Activated gamma-delta T cell (primary cell): ENCODE results near the gene GOLGA6L2.
"Not testable (repeated sequence)": the region's sequence is repeated elsewhere in the genome, so short reads cannot be mapped to it uniquely, and the experiment has no call there.

Source experiments
- DNase-seq: peaks from one replicate; lab custom pipeline; 2025; lab: John Stamatoyannopoulos, UW
- total RNA-seq, 2 donors: gene quantifications; one replicate each; lab custom pipeline; 2026; lab: John Stamatoyannopoulos, UW

The GOLGA6L2 gene, protein sequence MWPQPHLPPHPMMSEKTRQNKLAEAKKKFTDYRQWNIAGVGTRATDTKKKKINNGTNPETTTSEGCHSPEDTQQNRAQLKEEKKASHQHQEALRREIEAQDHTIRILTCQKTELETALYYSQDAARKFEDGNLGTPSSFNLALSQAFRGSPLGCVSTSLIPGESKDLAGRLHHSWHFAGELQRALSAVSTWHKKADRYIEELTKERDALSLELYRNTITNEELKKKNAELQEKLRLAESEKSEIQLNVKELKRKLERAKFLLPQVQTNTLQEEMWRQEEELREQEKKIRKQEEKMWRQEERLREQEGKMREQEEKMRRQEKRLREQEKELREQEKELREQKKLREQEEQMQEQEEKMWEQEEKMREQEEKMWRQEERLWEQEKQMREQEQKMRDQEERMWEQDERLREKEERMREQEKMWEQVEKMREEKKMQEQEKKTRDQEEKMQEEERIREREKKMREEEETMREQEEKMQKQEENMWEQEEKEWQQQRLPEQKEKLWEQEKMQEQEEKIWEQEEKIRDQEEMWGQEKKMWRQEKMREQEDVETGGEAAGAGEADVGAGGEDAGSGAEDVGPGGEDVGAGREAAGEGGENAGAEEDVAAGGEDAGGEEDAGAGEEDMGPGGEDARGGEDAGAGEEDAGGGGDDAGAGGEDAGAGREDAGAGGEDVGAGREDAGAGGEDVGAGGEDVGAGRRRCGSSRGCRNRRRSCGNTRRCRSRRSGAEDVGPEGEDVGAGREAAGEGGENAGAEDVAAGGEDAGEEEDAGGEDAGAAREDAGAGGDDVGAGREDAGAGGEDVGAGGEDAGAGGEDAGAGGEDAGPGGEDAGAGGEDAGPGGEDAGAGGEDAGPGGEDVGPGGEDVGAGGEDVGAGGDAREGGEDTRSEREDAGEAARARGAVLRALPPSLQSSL
- total RNA-seq, result 0.04 to 0.05 reads per million in 2 donors

DNA sequence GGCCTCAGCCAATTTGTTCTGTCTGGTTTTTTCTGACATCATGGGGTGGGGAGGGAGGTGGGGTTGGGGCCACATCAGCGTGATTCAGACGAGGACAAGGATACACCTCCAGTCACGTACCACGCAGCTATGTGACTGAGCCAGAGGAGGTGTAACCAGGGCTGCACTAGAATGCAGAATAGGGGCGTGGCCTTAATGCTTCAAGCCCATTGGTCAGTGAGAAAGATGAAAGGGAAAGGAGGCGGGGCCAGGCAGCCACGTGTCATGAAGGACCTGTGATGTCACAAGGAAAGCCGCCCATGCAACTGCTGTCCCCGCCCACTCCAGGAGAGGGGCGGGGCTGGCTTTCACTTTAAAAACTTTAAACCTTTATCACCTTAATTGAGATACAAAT, at the start of gene GOLGA6L2:
Gene GOLGA6L2, minus strand, starts transcription at position 137 of the 394 bp plus-strand sequence. Its CDS starts 62 bp downstream, at position 75.
- DNase-seq, result no peak

DNA sequence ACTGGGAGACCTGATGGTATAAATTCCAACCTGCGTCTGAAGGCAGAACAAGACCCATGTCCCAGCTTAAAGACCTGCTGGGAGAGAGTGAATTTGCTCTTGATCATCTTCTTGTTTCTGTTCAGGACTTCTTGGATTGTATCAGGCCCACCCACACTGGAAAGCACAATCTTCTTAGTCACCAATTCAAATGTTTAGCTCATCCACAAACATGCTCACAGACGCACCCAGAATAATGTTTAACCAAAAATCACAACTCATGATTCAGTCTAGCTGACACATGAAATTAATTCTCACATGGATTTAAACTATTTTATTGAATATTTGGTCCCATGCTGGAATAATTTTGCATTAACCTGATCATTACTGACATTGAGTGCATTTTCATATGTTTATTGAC, 37.8 kb upstream of the GOLGA6L2 start:
- no peak for DNase-seq

DNA sequence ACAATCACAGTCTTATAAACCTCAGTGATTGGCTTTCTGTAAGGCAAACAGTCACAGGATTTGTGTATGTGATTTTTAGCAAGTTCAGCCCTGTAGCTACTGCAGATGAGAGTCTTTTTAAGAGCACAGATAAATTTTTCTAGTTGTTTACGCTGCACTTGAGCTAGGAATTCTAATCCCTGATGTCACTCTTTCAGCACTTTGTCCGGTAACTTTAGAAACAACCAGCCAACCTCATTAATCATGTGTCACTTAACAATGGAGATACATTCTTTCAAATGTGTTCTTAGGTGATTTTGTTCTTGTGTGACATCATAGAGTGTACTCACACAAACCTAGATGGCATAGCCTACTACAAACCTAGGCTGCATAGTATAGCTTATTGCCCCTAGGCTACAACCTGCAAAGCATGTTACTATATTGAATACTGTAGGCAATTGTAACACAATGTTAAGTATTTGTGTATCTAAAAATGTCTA, 36.8 kb upstream of the GOLGA6L2 start:
- no peak for DNase-seq

DNA sequence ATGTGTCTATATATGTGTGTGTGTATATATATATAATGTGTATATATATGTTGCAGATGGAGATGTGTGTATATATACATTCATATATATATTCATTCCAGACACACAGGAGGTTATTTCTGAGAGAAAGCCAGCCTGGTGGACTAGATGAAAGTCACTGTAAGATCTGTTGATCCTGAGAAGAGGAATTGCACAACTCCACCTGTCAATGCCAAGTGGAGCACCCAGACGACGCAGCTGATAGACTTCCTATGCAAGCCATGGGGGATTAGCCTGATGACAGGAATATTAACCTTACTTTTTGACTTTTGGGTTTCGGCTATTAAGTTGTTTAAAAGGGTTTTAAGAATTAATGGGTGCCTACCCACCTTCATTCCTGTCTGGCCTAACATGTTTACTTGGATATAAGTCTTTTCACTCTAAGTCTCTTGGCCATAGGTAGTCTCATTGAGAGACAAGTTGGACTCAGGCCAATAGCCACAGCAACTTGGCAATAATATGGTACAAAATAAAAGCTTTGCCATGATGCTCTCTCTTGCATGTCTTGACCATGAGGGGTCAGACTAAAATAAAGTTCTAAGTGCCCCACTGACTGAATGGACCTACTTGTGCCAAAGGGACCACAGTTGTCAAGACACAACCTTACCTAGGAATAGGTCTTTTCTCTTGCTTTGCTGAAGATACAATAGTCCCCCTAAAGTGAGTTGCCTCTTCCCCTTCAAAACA, 35.9 kb upstream of the GOLGA6L2 start:
- no peak for DNase-seq

DNA sequence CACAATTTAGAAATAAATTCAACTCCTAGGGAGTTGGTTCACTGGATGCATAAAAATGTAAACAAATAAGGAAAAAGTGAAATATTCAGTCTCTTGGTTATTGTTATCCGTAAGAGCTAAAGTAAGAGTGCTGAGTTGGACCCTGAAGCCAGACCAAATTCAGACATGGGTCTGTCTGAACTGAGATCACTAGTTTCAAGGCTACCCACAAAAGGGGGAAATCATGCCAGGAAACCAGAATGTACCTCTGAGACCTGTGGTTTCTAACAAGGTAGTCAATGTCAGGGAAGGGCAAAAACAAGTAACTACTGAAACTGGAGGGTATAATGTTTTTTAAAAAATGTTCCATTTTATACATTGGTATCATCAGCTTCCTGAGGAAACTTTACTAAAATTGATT, 35.2 kb upstream of the GOLGA6L2 start:
- DNase-seq, result no peak

DNA sequence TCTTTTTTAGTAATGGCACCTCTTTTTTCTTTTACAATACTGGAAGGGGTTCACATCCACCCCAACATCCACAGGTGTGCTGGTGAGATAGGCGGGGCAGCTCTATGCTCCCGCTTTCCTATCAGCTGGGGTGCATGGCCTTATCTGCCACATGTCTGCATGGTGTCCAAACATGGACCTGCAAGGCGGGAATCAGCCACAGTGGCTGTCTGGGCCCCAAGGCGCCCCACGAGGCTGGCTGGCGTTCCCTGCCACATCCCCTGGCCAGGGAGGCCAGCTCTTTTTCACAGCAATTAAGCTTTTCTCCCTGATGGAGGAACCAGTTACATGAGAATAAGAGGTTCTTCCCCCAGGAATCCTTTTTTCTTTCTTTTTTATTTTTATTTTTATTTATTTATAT, 30.9 kb upstream of the GOLGA6L2 start:
- DNase-seq, result no peak

DNA sequence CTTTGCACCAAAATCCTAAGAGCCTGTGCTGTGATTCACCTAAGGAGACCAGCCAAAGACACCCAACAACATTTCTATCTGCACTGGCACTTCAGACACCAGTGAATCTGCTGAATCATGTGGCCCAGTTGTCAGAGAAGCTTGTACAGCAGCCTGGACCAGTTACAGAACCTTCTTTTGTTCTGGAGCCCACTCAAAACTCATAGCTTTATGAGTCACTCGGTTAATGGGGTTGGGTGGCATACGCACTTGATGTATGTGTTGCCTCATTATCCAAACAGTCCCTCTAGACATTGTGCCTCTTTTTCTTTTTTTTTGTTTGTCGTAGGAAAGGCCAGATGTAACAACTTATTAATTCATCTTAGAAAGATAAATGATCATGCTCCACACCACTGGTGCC, 25.6 kb upstream of the GOLGA6L2 start:
- DNase-seq, result no peak

DNA sequence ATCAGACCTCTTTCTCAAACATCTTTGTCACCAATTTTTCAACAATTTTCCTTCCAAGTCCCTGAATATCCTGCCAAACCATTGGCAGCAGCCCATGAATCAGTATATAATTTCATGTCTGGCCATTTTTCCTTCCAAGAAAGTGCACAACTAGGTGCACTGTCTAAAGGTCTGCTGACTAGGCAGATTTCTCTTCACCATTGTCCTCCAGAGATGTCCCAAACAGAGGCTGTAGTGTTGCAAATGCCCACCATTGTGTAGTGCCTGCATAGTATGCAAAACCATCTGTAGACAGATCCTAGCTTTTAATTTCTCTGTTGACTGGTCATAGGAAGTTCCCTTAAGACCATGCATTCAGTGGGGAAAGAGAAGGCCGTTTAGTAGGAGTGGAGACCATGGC, 25.0 kb upstream of the GOLGA6L2 start:
- no peak for DNase-seq

DNA sequence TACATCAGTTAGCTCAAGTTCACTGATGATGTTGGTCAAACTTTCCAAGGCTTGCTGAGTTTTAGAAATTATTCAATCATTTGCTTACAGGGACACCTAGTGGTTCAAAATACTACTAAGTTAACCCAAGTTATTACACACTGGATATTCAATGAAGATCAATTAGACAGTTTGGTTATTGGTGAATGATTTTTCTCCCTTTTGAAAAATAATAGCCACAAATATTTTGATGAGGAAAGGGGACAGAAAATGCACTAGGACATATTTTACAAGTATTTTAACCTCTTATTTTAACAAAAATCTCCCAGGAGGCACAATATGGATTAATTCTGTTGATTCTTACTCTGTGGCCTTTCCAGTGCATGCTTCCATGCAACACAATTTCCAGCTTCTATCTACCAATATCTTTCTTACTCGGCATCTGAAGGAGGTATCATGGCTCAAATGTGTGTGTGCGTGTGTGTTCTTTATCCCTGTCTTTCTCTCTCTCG, 20.1 kb upstream of the GOLGA6L2 start:
- DNase-seq, result no peak

DNA sequence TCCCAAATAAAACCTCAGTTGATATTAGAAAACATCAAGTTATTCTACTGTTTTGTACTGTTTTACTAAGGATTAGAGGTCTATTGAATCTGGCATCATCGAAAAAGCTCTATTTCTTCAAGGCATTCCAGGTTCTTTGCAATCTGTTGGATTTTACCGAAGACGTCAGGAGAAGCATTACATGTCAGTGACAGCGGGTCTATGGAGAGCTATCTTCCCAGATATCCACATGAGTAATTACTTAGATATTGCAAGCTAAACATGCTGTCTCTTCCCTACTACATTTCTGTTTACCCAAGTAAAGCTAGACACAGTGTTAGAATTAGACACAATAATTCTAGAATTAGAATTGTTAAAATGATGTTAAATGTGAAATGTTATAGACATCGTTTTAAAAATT, 10.8 kb upstream of the GOLGA6L2 start:
- no peak for DNase-seq

DNA sequence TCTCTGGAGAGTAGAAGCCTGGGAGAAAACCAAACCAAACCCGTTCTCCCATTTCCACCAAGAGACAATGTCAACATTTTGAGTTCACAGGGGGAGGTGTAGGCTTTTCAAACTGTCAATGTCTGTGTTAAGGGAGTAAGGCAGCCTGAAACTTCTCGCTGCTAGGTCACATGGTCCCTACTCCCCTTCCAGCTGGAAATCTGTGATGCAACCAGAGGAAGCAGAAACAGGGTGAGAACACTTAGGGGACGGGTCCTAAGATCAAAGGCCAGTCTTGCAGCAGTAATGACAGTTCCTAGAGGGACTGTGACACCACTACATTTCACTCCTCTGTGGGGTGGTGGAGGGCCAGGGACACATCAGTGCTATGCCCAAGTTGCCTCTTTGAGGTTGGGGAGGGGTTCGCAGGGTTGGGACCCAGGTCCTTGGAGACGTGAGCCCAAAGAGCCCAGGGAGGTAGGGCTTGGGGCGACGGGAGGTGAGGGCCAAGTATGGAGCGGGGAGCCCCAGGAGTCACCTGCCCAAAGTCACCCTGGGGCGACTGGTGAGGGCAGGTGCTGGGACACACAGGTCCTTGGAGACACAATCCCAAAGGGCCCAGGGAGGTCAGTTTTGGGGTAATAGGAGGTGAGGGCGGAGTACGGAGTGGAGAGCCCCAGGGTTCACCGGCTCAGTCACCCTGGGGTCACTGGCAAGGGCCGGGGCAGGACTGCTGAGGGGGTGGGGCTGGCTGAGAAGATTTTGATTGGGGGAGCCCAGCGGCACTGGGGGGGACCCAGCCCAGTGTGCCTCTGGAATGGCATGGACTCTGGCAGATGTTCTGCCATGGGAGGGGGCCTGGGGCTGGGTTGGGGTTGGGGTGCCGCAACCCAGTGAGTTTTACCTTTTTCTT, 582 bp downstream of the GOLGA6L2 start:
- DNase-seq, result no peak

DNA sequence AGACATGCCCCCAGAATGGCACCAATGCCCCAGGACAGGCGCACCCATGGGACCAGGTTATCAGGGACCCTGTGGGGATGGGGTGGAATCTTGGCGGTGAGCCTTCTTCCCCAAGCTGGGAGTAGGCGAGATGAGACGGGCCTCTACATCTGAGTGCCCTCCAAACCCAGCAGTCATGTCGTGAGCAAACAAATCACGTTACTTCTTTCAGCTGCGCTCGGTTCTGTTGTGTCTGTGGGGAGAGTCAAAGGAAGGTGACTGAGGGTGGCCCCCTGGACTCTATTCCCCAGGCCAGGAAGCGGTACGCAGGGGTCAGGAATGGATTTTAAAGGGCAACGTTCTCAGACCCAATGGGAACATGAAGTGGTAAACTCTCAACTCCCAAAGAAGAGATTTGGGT, 2.8 kb downstream of the GOLGA6L2 start:
- DNase-seq, result no peak

DNA sequence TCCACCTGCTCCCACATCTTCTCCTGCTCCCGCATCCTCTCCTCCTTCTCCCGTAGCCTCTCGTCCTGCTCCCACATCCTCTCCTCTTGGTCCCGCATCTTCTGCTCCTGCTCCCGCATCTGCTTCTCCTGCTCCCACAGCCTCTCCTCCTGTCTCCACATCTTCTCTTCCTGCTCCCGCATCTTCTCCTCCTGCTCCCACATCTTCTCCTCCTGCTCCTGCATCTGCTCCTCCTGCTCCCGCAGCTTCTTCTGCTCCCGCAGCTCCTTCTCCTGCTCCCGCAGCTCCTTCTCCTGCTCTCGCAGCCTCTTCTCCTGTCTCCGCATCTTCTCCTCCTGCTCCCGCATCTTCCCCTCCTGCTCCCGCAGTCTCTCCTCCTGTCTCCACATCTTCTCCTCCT, 5.8 kb downstream of the GOLGA6L2 start:
- DNase-seq, result no peak

DNA sequence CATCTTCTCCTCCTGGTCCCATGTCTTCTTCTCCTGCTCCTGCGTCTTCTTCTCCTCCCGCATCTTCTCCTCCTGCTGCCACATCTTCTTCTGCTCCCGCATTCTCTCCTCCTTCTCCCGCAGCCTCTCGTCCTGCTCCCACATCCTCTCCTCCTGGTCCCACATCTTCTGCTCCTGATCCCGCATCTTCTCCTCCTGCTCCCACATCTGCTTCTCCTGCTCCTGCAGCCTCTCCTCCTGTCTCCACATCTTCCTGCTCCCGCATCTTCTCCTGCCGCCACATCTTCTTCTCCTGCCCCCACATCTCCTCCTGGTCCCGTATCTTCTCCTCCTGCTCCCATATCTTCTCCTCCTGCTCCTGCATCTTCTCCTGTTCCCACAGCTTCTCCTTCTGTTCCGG, 6.4 kb downstream of the GOLGA6L2 start:
- no peak for DNase-seq

DNA sequence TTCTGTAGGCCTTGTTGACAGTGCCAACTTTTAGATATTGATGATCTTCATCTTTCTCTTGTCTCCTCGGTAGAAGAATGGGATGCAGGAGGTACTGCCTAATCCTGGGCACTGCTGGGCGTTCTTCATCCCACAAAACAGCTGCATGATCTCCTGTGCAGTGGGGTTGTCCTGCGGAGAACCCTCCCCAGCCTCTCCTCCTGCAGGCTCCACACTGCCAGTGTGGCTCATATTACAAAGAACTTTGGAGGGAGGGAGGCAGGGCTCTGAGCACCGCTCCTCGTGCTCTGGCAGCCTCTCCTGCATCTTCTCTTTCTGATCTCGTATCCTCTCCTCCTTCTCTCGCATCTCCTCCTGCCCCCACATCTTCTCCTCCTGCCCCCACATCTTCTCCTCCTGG, 7.5 kb downstream of the GOLGA6L2 start:
- no peak for DNase-seq

DNA sequence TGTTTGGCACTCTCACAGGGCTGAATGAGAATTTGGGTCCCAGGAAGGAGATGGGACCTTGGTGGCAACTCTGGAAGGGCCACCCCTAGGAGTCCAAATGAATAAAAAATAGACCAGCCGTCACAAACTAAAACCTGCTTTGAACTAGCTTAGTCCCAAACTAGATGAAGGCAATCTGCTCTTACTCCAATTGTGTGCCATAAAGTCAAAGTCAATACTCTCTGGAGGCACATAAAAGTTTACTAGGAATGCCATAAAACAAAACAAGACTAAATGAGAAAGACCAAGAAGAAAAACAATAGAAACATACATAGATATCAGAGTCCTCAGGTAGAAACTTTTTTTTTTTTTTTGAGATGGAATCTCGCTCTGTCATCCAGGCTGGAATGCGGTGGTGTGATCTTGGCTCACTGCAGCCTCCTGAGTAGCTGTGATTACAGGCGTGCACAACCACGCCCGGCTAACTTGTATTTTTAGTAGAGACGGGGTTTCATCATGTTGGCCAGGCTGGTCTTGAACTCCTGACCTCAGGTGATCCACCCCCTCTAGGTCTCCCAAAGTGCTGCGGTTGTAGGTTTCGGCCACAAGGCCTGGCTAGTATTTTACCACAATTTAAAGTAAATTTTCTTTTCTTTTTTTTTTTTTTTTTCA, 8.1 kb downstream of the GOLGA6L2 start:
- DNase-seq, result no peak

DNA sequence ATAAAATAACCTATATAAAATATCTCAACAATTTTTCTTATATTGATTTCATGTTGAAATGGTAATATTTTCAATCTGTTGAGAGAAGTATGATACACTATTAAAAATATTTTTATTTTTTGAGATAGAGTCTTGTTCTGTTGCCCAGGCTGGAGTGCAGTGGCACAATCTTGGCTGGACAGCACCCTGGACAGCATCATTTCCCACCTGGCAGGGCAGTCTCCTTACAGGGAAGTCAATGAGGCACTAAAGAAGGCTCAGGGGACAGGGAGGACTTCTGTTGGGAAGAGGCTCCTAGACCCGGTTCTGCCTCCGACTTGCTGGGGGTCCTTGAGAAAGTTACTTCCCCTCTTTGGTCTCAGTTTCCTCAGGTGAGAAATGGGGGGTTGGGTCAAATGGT, 9.4 kb downstream of the GOLGA6L2 start:
- no peak for DNase-seq

DNA sequence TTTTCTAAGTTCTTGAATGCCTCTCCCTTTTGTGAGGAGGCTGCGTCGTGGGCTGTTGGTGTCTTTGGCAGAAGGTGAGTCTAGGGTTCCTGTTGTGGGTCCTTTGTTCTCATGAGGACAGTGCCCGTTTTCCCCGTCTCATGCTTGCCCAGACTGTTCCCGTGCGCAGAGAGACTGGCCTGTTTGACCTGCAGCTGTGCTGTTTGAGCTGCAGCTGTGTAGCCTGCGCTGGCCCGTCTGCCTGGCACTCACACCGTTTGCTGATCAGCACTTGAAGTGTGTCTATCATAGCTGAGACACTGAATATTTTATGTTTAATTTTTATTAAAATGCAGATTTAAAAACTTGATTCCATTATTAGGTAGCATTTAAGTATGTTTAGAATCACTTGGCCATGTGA, 9.9 kb downstream of the GOLGA6L2 start:
- DNase-seq, result no peak

DNA sequence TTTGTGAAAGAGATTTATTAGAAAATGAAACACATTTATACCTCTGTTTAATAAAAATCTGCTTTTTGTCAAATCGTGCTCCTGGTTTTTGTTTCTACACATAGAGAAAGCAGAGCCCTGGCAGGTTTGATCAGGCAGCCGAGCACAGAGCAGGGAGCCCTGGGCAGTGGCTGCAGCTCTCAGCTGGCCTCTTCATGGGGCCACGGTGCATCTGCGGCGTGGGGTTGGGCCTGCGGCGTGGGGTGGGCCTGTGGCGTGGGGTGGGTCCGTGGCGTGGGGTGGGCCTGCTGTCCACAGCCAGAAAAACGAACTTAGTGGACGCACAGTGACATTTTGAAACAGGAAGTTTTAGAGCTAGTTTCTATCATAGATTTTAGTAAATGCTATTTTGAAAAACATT, 10.6 kb downstream of the GOLGA6L2 start:
- DNase-seq, result no peak

DNA sequence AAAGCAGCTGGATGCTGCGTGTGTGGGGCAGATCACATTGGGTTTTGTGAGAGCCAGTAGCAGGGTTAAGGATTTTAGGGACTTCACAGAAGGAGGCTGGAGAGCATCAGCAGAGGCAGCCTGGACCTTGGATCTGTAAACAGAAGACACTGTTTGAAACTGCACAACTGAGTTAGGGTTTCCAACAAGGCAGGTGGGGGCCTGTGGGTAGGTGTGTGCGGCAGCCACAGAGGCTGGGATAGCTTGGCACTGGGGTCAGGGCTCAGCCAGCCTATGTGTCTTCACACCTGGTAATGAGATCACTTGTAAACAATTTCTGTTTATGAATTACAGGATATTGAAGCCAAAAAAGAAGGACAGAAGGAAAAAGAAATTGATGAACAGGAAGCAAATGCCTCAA, 12.3 kb downstream of the GOLGA6L2 start:
- not testable (repeated sequence) for DNase-seq
